ENCODE results near the gene TRIM47. TPM values are rescaled to one million over a fixed set of nuclear protein-coding genes. Genes with fewer than 3 reads are reported as not detected.

The TRIM47 gene
- total RNA-seq, 2 experiments from 2014 or later: 25.9 to 41.9 TPM

- Histone ChIP-seq H4K20me1 (ENCODE audit: insufficient read depth, low read length) (no peaks in the 10 kb centered on the region), H3K9me3 (ENCODE audit: low read length) (no peaks in the 10 kb centered on the region), H3K79me2 (ENCODE audit: insufficient read depth, low read depth, low read length) (no peaks in the 10 kb centered on the region), H3K4me3 (ENCODE audit: low read depth, low read length, poor library complexity, severe bottlenecking) (peak overlapping the region; percentile 71), H3K36me3 (ENCODE audit: insufficient read depth, low read length) (0 out of 2 replicates have a peak, but pooled peaks cover 7% of the 10 kb centered on the region), H3K9me2 (ENCODE audit: insufficient read depth, low read length) (no peaks in the 10 kb centered on the region), H3K27ac (ENCODE audit: low read depth, low read length, poor library complexity, severe bottlenecking) (peak overlapping the region; percentile 82), H3K4me2 (ENCODE audit: low read length) (peak overlapping the region; percentile 91), H2AFZ (ENCODE audit: low read length) (peak overlapping the region; percentile 70), H3K4me1 (ENCODE audit: insufficient read depth, low read length, poor library complexity, severe bottlenecking) (peaks cover 41% of the 10 kb centered on the region)
- POLR2A ChIA-PET: interaction anchor here (0.6 to 3.5 kb wide), 5 partner anchors 12 to 232 kb away, joined by 3 to 28 read pairs (median 5); partner anchors contain the start of gene WBP2
- BruUV-seq (replicated peaks): no TSS peak
- CTCF ChIA-PET (ENCODE audit: unreplicated experiment): interaction anchor here (0.7 to 1.0 kb wide), 2 partner anchors 19 to 21 kb away, joined by 4 to 5 read pairs; partner anchors contain the start of genes TRIM65 and WBP2
- TF ChIP-seq CTCF (conservative IDR thresholded peaks at IDR 0.05; ENCODE audit: low read length) (no peak), EZH2phosphoT487 (IDR thresholded peaks at IDR 0.05; ENCODE audit: borderline replicate concordance, low read depth, low read length) (no peak)
- intact Hi-C loops (cut with micrococcal nuclease; ENCODE audit: unreplicated experiment): loop anchor here (1.0 kb wide), 3 partner anchors 19 to 102 kb away; partner anchors contain the start of genes ACOX1, TEN1, TRIM65 and WBP2
- DNase-seq (ENCODE audit: low spot score): peak; percentile 63
These were observed 1.2 kb downstream of the TRIM47 start for GRCh38 chr17:75876938-75877751.

GRCh38 chr17:75876190-75876937 lies 2.0 kb downstream of the TRIM47 start:
- H3K4me3 ChIP-seq (ENCODE audit: low read depth, low read length, poor library complexity, severe bottlenecking): peak overlapping the region; percentile 71
- H3K36me3 ChIP-seq (ENCODE audit: insufficient read depth, low read length): 0 out of 2 replicates have a peak, but pooled peaks cover 7% of the 10 kb centered on the region
- no peaks in the 10 kb centered on the region for H3K9me3 ChIP-seq (ENCODE audit: low read length)
- peak overlapping the region; percentile 91 for H3K4me2 ChIP-seq (ENCODE audit: low read length)
- POLR2A ChIA-PET: interaction anchor here (0.6 to 3.5 kb wide), 13 partner anchors 9 to 891 kb away, joined by 3 to 28 read pairs (median 5); partner anchors contain the start of gene WBP2
- BruUV-seq (replicated peaks): TSS peak; percentile 52
- no peaks in the 10 kb centered on the region for H3K79me2 ChIP-seq (ENCODE audit: insufficient read depth, low read depth, low read length)
- TF ChIP-seq CTCF (conservative IDR thresholded peaks at IDR 0.05; ENCODE audit: low read length) (peak; percentile 77), EZH2phosphoT487 (IDR thresholded peaks at IDR 0.05; ENCODE audit: borderline replicate concordance, low read depth, low read length) (no peak)
- peak; percentile 96 for DNase-seq (ENCODE audit: low spot score)
- no peaks in the 10 kb centered on the region for H3K9me2 ChIP-seq (ENCODE audit: insufficient read depth, low read length)
- intact Hi-C loops (cut with micrococcal nuclease; ENCODE audit: unreplicated experiment): loop anchor here (1.0 kb wide), 3 partner anchors 20 to 103 kb away; partner anchors contain the start of genes ACOX1, TEN1, TRIM65 and WBP2
- CTCF ChIA-PET (ENCODE audit: unreplicated experiment): interaction anchor here (0.8 to 1.3 kb wide), 7 partner anchors 12 to 624 kb away, joined by 3 to 5 read pairs (median 4); no protein-coding TSS in a partner anchor
- no peaks in the 10 kb centered on the region for H4K20me1 ChIP-seq (ENCODE audit: insufficient read depth, low read length)
- H2AFZ ChIP-seq (ENCODE audit: low read length): peak overlapping the region; percentile 70
- H3K4me1 ChIP-seq (ENCODE audit: insufficient read depth, low read length, poor library complexity, severe bottlenecking): peaks cover 41% of the 10 kb centered on the region
- H3K27ac ChIP-seq (ENCODE audit: low read depth, low read length, poor library complexity, severe bottlenecking): peak overlapping the region; percentile 82
